ENCODE data around the gene PBLD.

GRCh38 chr10:68261132-68261856 lies 71.4 kb downstream of the PBLD start:
- TF ChIP-seq, protein P1, sequence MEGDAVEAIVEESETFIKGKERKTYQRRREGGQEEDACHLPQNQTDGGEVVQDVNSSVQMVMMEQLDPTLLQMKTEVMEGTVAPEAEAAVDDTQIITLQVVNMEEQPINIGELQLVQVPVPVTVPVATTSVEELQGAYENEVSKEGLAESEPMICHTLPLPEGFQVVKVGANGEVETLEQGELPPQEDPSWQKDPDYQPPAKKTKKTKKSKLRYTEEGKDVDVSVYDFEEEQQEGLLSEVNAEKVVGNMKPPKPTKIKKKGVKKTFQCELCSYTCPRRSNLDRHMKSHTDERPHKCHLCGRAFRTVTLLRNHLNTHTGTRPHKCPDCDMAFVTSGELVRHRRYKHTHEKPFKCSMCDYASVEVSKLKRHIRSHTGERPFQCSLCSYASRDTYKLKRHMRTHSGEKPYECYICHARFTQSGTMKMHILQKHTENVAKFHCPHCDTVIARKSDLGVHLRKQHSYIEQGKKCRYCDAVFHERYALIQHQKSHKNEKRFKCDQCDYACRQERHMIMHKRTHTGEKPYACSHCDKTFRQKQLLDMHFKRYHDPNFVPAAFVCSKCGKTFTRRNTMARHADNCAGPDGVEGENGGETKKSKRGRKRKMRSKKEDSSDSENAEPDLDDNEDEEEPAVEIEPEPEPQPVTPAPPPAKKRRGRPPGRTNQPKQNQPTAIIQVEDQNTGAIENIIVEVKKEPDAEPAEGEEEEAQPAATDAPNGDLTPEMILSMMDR (IDR thresholded peaks at IDR 0.05): no peak
- no peak for TF ChIP-seq POLR2A (IDR thresholded peaks at IDR 0.05)
